ENCODE results near the gene ABCA2.

Gene ABCA2

DNA sequence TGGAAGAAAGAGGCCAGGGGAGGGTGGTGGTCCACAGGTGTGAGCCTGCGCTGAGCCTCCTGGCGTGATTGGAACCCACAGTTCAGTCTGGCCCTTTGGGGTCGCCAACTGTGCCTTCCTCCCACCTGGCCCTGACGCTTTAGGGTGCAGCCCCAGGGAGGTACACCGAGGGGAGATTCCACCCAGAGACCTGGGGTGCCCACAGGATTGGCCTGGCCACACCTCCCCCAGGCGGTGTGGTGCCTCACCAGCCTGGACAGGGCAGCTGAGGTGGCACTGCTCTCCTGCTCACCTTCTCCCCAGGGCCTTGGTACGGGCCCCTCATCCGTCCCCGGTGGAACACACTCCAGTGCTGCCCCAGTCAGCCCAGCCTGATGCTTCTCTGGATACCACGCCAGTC, 30.7 kb downstream of the ABCA2 start:
- Histone ChIP-seq H3K27ac (no peak overlapping the region), H3K9me3 (ENCODE audit: low read depth, low read length) (no peaks in the 10 kb centered on the region), H3K9ac (ENCODE audit: insufficient read length) (no peak overlapping the region), H3K4me3 (no peak overlapping the region), H3K36me3 (ENCODE audit: insufficient read depth, low read length) (peaks cover 5% of the 10 kb centered on the region; the same call in 1 of the 2 replicates)
- DNase-seq (ENCODE audit: low read depth, low spot score): no peak
- TF ChIP-seq POLR2AphosphoS5 (IDR thresholded peaks at IDR 0.05; ENCODE audit: borderline replicate concordance, low read depth, low read length): no peak
- no peak for TF ChIP-seq FOXP2 (optimal IDR thresholded peaks at IDR 0.05; ENCODE audit: control extremely low read depth, extremely low read length, insufficient read depth)
- TF ChIP-seq EZH2 (IDR thresholded peaks at IDR 0.05): no peak

DNA sequence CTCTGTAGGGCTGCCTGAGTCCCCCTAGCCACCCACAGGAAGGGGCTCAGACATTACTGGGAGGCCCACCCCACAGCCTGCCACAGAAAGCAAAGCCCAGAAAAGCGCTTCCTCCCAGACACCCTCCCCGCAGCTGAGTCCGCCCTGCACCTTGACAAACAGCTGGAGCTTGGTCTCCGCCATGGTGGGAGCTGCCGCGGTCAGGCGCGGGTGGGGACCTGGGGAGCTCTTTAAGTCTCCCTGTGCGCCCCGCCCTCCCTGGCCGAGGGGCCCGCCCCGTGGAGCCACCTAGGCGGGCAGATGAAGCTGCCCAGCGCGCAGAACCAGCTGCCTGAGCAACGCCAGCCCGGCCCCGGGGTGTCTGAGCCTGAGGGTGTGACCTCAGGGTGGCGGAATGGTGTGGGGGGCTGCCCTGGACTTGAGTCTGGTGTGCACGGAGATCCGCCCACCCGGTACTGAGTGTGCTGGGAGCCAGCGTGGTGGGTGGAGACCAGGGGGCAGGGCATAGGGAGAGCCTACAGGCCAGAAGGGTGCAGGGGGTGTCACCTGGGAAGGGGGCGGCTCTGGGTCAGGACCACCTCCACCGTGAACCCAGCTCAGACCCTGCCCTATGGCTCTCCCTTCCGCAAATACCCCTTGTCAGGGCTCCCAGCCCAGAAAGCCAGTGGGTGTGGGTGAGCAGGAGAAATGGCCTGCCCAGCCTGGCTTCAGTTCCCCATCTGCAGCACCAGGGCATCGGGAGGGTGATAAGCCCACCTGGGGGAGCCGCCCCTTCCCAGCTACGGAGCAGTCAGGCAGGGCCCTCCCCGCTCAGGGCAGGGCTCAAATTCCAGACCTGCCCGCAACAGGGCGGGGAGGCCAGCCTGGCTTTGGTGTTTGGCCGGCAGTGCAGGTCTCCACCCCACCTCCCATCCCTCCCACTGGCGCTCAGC, 31.4 kb downstream of the ABCA2 start, which contains the start of gene CLIC3:
TSS of gene CLIC3 (minus strand) at position 208 of the 932 bp plus-strand sequence. CDS start at position 183, 25 bp downstream.
- Histone ChIP-seq H3K27ac (no peak within 1 kb of the TSS), H3K36me3 (ENCODE audit: insufficient read depth, low read length) (peaks cover 5% of the 10 kb centered on the region; the same call in 1 of the 2 replicates), H3K4me3 (no peak within 1 kb of the TSS), H3K9ac (ENCODE audit: insufficient read length) (peak within 1 kb of the TSS; percentile 59), H3K9me3 (ENCODE audit: low read depth, low read length) (no peaks in the 10 kb centered on the region)
- TF ChIP-seq FOXP2 (optimal IDR thresholded peaks at IDR 0.05; ENCODE audit: control extremely low read depth, extremely low read length, insufficient read depth) (no peak), EZH2 (IDR thresholded peaks at IDR 0.05) (no peak), POLR2AphosphoS5 (IDR thresholded peaks at IDR 0.05; ENCODE audit: borderline replicate concordance, low read depth, low read length) (no peak)
- DNase-seq (ENCODE audit: low read depth, low spot score): no peak

DNA sequence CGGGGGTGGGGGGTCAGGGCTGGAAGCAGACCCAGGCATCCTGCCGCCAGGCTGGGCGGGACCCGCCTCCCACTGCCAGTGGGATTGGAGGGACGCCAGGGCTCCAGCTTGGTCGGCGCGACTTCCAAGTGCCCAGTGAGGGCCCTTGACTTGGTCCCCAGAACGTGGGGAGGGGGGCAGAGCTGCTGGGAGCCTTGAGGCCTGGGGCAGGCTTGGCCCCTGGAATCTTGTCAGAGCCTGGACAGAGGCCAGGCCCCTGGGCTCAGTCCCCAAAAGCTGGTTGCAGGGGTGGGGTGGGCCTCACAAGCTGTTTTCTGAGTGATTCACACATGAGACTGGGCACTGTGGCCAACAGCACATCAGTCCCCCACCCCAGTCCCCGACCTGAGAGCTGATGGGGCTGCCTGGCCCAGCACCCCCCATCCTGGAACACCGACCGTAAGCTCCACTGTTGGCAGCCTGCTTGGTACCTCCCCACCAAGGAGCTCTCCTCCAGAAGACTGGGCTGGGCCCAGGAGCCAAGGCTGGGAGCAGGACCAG, 32.2 kb downstream of the ABCA2 start:
- Histone ChIP-seq H3K9me3 (ENCODE audit: low read depth, low read length) (no peaks in the 10 kb centered on the region), H3K36me3 (ENCODE audit: insufficient read depth, low read length) (peaks cover 5% of the 10 kb centered on the region; the same call in 1 of the 2 replicates), H3K27ac (no peak overlapping the region), H3K4me3 (no peak overlapping the region), H3K9ac (ENCODE audit: insufficient read length) (peak overlapping the region; percentile 59)
- DNase-seq (ENCODE audit: low read depth, low spot score): no peak
- TF ChIP-seq FOXP2 (optimal IDR thresholded peaks at IDR 0.05; ENCODE audit: control extremely low read depth, extremely low read length, insufficient read depth) (no peak), POLR2AphosphoS5 (IDR thresholded peaks at IDR 0.05; ENCODE audit: borderline replicate concordance, low read depth, low read length) (no peak), EZH2 (IDR thresholded peaks at IDR 0.05) (no peak)

DNA sequence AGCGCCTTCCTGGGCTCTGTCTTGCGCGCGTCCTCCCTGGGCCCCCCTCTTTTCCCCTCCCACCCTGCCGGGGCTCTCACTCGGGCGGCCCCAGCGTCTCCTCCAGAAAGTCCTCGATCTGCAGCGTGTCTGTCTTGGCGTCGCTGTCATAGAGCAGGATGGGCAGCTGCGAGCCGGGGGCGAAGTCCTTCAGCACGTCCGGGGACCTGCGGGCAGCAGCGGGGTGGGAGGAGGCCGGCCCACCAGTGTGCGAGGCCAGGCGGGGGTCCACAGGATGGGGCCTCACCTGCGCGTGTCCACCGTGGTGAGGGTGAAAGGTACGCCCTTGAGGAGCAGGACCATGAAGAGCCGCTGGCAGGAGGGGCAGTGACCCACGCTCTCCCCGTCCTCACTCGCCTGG, 32.7 kb downstream of the ABCA2 start:
- no peaks in the 10 kb centered on the region for H3K9me3 ChIP-seq (ENCODE audit: low read depth, low read length)
- H3K4me3 ChIP-seq: no peak overlapping the region

DNA sequence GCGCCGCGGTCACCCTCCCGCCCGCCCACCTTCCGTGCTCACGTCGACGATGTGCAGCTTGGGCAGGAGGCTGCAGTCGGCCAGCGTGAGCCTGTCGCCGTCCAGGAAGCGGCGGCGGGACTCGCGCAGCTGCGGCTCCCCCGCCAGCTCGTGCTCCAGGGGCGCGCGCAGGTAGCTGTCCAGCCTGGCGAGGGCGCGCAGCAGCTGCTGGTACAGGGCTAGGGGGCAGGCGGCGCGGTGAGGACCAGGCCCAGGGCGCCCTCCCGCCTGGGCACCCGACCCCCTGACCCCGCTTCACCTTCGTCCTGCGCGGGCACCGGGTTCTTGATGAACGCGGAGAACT, 33.2 kb downstream of the ABCA2 start:
- DNase-seq (ENCODE audit: low read depth, low spot score): no peak
- Histone ChIP-seq H3K27ac (no peak overlapping the region), H3K4me3 (no peak overlapping the region), H3K9me3 (ENCODE audit: low read depth, low read length) (no peaks in the 10 kb centered on the region), H3K36me3 (ENCODE audit: insufficient read depth, low read length) (peaks cover 5% of the 10 kb centered on the region; the same call in 1 of the 2 replicates), H3K9ac (ENCODE audit: insufficient read length) (no peak overlapping the region)
- TF ChIP-seq FOXP2 (optimal IDR thresholded peaks at IDR 0.05; ENCODE audit: control extremely low read depth, extremely low read length, insufficient read depth) (no peak), POLR2AphosphoS5 (IDR thresholded peaks at IDR 0.05; ENCODE audit: borderline replicate concordance, low read depth, low read length) (no peak; the same call in 1 of the 2 replicates), EZH2 (IDR thresholded peaks at IDR 0.05) (no peak)

More for the DNA sequence above, 32.7 kb downstream of the ABCA2 start:
- no peak for DNase-seq (ENCODE audit: low read depth, low spot score)
- TF ChIP-seq POLR2AphosphoS5 (IDR thresholded peaks at IDR 0.05; ENCODE audit: borderline replicate concordance, low read depth, low read length): no peak; the same call in 1 of the 2 replicates
- TF ChIP-seq FOXP2 (optimal IDR thresholded peaks at IDR 0.05; ENCODE audit: control extremely low read depth, extremely low read length, insufficient read depth): no peak
- no peak for TF ChIP-seq EZH2 (IDR thresholded peaks at IDR 0.05)
- Histone ChIP-seq H3K36me3 (ENCODE audit: insufficient read depth, low read length) (peaks cover 5% of the 10 kb centered on the region; the same call in 1 of the 2 replicates), H3K27ac (no peak overlapping the region), H3K9ac (ENCODE audit: insufficient read length) (no peak overlapping the region)

DNA sequence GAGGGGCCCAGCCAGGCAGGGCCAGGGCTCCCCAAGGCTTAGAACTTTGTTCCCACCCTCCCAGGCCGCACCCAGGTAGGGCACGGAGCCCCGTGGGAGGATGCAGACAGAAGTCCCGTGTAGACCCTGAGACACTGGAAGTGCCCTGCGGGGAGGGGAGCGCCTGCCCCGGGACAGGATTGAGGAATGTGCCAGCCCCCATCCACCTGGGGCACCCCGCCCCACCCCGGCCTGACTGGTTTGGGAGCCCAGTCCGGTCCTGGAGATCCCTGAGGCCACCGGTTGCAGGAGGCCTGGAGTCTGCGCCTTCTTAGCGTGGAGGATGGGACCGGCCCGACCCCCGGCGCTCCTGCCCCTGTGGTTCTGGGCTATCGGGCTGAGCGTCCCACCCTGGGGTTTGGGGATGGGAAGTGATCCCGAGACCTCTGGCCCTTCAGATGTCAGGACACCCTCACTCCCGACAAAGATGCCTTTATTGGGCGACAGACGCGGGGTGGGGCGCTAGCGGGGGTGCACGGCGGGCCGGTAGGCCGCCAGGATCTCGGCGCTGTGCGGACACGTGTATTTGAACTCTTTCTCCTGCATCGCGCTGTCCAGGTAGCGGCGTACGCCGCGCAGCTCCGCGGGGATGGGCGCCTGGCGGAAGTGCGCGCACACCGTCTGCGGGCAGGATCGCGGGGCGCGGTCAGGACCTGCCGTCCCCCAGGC, 33.7 kb downstream of the ABCA2 start:
- H3K9me3 ChIP-seq (ENCODE audit: low read depth, low read length): no peaks in the 10 kb centered on the region
- no peak overlapping the region for H3K27ac ChIP-seq
- peaks cover 5% of the 10 kb centered on the region; the same call in 1 of the 2 replicates for H3K36me3 ChIP-seq (ENCODE audit: insufficient read depth, low read length)
- no peak for TF ChIP-seq EZH2 (IDR thresholded peaks at IDR 0.05)
- no peak for TF ChIP-seq POLR2AphosphoS5 (IDR thresholded peaks at IDR 0.05; ENCODE audit: borderline replicate concordance, low read depth, low read length)
- no peak for TF ChIP-seq FOXP2 (optimal IDR thresholded peaks at IDR 0.05; ENCODE audit: control extremely low read depth, extremely low read length, insufficient read depth)
- H3K4me3 ChIP-seq: no peak overlapping the region
- no peak overlapping the region for H3K9ac ChIP-seq (ENCODE audit: insufficient read length)
- DNase-seq (ENCODE audit: low read depth, low spot score): no peak

DNA sequence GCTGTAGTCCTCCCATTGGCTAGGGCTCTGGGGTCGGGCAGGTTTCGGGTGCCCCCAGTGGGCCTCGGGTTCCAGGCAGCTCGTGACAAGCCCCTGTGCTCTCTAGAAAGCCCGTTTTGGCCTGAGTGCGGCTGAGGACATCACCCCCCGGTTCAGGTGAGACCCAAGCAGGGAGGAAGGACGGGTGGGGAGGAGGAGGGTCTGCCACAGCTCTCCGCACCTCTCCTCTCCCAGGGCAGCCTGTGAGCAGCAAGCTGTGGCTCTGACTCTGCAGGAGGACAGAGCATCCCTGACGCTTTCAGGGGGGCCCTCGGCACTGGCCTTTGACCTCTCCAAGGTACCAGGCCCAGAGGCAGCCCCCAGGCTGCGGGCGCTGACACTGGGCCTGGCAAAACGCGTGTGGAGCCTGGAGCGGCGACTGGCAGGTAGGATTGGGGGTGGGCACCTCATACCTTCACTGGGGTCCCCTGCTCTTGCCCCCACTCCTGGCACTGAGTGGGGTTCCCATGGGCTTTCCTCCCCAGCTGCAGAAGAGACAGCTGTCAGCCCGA, 35.1 kb downstream of the ABCA2 start:
- TF ChIP-seq EZH2 (IDR thresholded peaks at IDR 0.05) (no peak), FOXP2 (optimal IDR thresholded peaks at IDR 0.05; ENCODE audit: control extremely low read depth, extremely low read length, insufficient read depth) (no peak), POLR2AphosphoS5 (IDR thresholded peaks at IDR 0.05; ENCODE audit: borderline replicate concordance, low read depth, low read length) (no peak)
- no peak for DNase-seq (ENCODE audit: low read depth, low spot score)
- H3K36me3 ChIP-seq (ENCODE audit: insufficient read depth, low read length): peaks cover 5% of the 10 kb centered on the region; the same call in 1 of the 2 replicates
- H3K27ac ChIP-seq: peak overlapping the region; percentile 60; the same call in 1 of the 2 replicates
- H3K4me3 ChIP-seq: peak overlapping the region; percentile 97
- no peaks in the 10 kb centered on the region for H3K9me3 ChIP-seq (ENCODE audit: low read depth, low read length)
- H3K9ac ChIP-seq (ENCODE audit: insufficient read length): peak overlapping the region; percentile 91

All from SK-N-MC (cell line).